Heart right ventricle (tissue), 16 donors: Measurements from ENCODE around the gene RASAL2. TPM values are rescaled to one million over a fixed set of nuclear protein-coding genes. Genes with fewer than 3 reads are reported as not detected.
"Not testable (repeated sequence)": the region's sequence is repeated elsewhere in the genome, so short reads cannot be mapped to it uniquely, and the experiment has no call there.

ENCODE experiments used
- ATAC-seq, 8 donors: fragments of 200-7000 bp; cut with Tn5 transposase; one replicate each; pipeline ENCODE4 v1.9.1; 2020; ENCODE audit warnings: mild to moderate bottlenecking in 8 of 8, moderate library complexity in 8 of 8, moderate number of reproducible peaks in 1 of 8
- DNase-seq, 2 donors: peaks; one replicate each; pipeline ENCODE4 v3.0.0-alpha.2; 2020
- H3K27ac ChIP-seq, 10 donors: fragments of 200-600 bp; sonication (generic) in 2 of 10; one replicate each; pipeline versions ENCODE4 v1.5.0 to v1.8.0; 2020 to 2022; ENCODE audit warnings: mild to moderate bottlenecking in 3 of 10
- H3K27me3 ChIP-seq, 7 donors: fragments of 200-600 bp; one replicate each; pipeline ENCODE4 v1.8.0; 2021 to 2022; ENCODE audit warnings: mild to moderate bottlenecking in 2 of 7
- H3K36me3 ChIP-seq, 9 donors: fragments of 200-600 bp; sonication (generic) in 1 of 9; one replicate each; pipeline versions ENCODE4 v1.5.0 to v1.8.0; 2020 to 2022; ENCODE audit warnings: mild to moderate bottlenecking in 2 of 9
- H3K4me1 ChIP-seq, 9 donors: fragments of 200-600 bp; sonication (generic) in 1 of 9; one replicate each; pipeline versions ENCODE4 v1.5.0 to v1.8.0; 2020 to 2022; ENCODE audit warnings: mild to moderate bottlenecking in 4 of 9
- H3K4me3 ChIP-seq, 10 donors: fragments of 200-600 bp; sonication (generic) in 2 of 10; one replicate each; pipeline versions ENCODE4 v1.5.0 to v1.8.0; 2020 to 2022; ENCODE audit warnings: mild to moderate bottlenecking in 7 of 10, moderate library complexity in 2 of 10
- H3K9me3 ChIP-seq, 11 donors: fragments of 200-600 bp in 10 of 11; sonication (generic) in 2 of 11; one replicate each; pipeline versions ENCODE4 v1.5.0 to v1.8.0; 2013 to 2022; ENCODE audit warnings: mild to moderate bottlenecking in 2 of 11, control low read depth in 1 of 11, moderate library complexity in 1 of 11
- WGBS, 2 donors: extraction: QIAGEN DNeasy Blood & Tissue Kit; methylation state at CpG; one replicate each; pipeline ENCODE4 v1.1.7; 2013; ENCODE audit warnings: inconsistent platforms in 1 of 2; 5-methylcytosine and 5-hydroxymethylcytosine counted together
- intact Hi-C, 10 donors: fragments of 100-400 bp; cut with DNase I; formaldehyde crosslinking; loops; one replicate each; pipeline versions ENCODE4 v1.11.1 to v1.14.2; 2022
- polyA plus RNA-seq, 2 donors: library from polyadenylated mRNA; stranded (reverse); fragments of 200-250 nt; gene quantifications; one replicate each; pipeline ENCODE4 v1.2.3, GENCODE V29; 2013
- total RNA-seq, 10 donors: library from RNA; stranded (reverse); fragmentation: NEBNext Ultra II Directional in 3 of 10; extraction: Animal tissue kit (Norgen Biotek cat#: 25700) in 3 of 10; gene quantifications; one replicate each; pipeline versions ENCODE4 v1.2.1 to v1.2.4, GENCODE V29; 2021 to 2023
- TF ChIP-seq, protein P1 (sequence below), 9 donors: fragments of 200-600 bp; sonication (generic) in 2 of 9; IDR thresholded peaks; one replicate each; pipeline versions ENCODE4 v1.5.0 to v1.8.0; 2021 to 2022; ENCODE audit warnings: antibody characterized with exemption in 9 of 9, mild to moderate bottlenecking in 5 of 9, moderate library complexity in 1 of 9
- donor health status: Arrhythmogenic right ventricular cardiomyopathy.
- donor health status: ischemic (EF 13 %, LVEDD 7.1; RV severe dilation, severe dysfunction).
- donor health status: healthy with polysubstance abuse.
- donor health status: DM: no; HTN: yes; CAD: no.
- donor health status: DM: no; HTN: no; CAD: no.
- donor health status: ischemic (EF 25% LVEDD 6.9; RV normal size, moderate dysfunction).
- donor health status: ischemic (EF 25% LVEDD 5.7; RV mildly dilated, moderate dysfunction).
- donor health status: healthy.
- donor health status: DM: yes; HTN: yes; CAD: no.
- donor health status: Ischemic cardiomyopathy.
- donor health status: ischemic (EF 35%, LVEDD 5.7; RV mildly dilated, moderate dysfunction).
- donor health status: nonischemic (EF 11% LVEDD 7.7; RV severe dilation, severe dysfunction).
- donor health status: DM: yes; HTN: yes; CAD: no.
- donor health status: PGD.
- donor health status: ischemic (EF 29% LVEDD 5.4; RV normal size, mild dysfunction).
- donor health status: nonischemic (EF 23%, LVEDD 6.1; RV moderate dilation, normal function).

Gene RASAL2
- total and polyA plus RNA-seq, 12 donors = 3.5 to 59.8 (median 36.2) TPM

DNA sequence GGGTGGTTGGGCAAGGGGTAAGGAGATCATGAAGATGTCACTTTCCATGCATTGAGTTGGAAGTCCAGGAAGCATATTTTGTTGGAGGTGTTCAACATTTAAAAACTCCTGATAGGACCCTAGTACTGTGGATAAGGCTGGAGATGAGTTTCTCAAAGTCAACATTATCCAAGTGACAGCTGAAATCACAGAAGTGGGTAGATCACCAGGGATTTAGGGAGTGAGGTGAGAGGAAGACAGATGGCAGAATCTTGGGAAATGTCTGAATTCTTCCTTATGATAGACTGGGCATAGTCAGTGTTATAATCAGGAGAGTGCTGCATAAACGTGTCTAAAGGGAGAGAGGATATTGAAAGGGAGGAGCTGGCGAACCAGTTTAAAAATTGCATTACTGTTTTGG lies 5.3 kb upstream of the RASAL2 start:
- Histone ChIP-seq H3K4me3 (no peak overlapping the region), H3K27me3 (no peaks in the 10 kb centered on the region), H3K27ac (no peak overlapping the region), H3K36me3 (no peaks in the 10 kb centered on the region), H3K4me1 (peaks cover 0 to 35% (median 27%) of the 10 kb centered on the region in 9 donors), H3K9me3 (no peaks in the 10 kb centered on the region)
- ATAC-seq (no peak), DNase-seq (no peak)
- WGBS, 2 donors = 76 to 79% methylated on average over 2 of the region's 2 CpGs
- intact Hi-C loops = no loop called here
- TF ChIP-seq, protein P1, sequence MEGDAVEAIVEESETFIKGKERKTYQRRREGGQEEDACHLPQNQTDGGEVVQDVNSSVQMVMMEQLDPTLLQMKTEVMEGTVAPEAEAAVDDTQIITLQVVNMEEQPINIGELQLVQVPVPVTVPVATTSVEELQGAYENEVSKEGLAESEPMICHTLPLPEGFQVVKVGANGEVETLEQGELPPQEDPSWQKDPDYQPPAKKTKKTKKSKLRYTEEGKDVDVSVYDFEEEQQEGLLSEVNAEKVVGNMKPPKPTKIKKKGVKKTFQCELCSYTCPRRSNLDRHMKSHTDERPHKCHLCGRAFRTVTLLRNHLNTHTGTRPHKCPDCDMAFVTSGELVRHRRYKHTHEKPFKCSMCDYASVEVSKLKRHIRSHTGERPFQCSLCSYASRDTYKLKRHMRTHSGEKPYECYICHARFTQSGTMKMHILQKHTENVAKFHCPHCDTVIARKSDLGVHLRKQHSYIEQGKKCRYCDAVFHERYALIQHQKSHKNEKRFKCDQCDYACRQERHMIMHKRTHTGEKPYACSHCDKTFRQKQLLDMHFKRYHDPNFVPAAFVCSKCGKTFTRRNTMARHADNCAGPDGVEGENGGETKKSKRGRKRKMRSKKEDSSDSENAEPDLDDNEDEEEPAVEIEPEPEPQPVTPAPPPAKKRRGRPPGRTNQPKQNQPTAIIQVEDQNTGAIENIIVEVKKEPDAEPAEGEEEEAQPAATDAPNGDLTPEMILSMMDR (IDR thresholded peaks at IDR 0.05) = no peak

GRCh38 chr1:178091454-178091853 lies 2.5 kb upstream of the RASAL2 start:
- not testable (repeated sequence) for ATAC-seq, H3K4me3 ChIP-seq, DNase-seq, H3K36me3 ChIP-seq, H3K9me3 ChIP-seq, H3K27ac ChIP-seq
- H3K27me3 ChIP-seq = peaks cover 0 to 14% (median 0%) of the 10 kb centered on the region in 7 donors
- WGBS, 2 donors = 93 to 94% methylated on average over 4 of the region's 4 CpGs
- peaks cover 0 to 45% (median 37%) of the 10 kb centered on the region in 9 donors for H3K4me1 ChIP-seq
- intact Hi-C loops = loop anchor here in 8 of 10 donors (5.0 to 10.0 kb wide), 7 partner anchors 34 to 193 kb away; no protein-coding TSS in a partner anchor

DNA sequence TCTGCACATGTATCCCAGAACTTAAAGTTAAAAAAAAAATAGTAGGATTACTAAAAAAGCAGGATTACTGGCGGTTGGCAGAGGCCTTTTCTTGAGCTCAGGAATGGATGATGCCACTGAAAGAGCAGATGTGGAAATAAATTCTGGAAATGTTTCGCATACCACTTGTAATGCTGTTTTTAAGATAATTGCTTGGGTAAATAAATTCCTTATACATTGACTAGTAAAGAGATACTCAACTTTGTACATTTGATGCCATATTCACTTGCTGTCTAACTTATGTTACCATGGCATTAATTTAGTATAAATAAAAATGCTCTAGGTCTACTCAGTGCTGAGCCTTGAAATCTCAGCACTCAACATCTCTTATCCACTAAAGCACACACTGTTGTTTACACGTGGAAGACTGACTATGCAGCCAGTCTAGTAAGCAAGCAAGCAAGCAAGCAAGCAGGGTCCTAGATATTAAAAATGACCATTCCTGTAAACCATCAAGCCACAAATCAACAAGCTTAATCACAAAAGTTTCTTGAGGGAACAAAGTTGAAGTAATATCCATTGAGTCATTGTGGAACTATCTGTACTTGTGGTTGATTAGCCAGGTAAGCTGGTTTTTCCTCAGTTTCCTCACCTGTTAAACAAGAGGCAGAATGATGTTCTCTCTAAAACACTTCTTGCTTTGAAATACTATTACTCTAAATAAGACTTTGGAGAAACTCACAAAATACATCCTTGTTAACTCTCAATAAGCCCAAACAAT lies 1.7 kb upstream of the RASAL2 start:
- Histone ChIP-seq H3K4me3 (no peak overlapping the region), H3K27me3 (peaks cover 0 to 14% (median 0%) of the 10 kb centered on the region in 7 donors), H3K4me1 (peaks cover 0 to 45% (median 36%) of the 10 kb centered on the region in 9 donors), H3K9me3 (no peaks in the 10 kb centered on the region), H3K36me3 (no peaks in the 10 kb centered on the region), H3K27ac (peak overlapping the region in 6 of 10 donors; percentile 89 to 97 (median 96))
- TF ChIP-seq, protein P1 (IDR thresholded peaks at IDR 0.05) = no peak
- DNase-seq = no peak
- intact Hi-C loops = loop anchor here in 9 of 10 donors (2.0 to 10.0 kb wide), 8 partner anchors 35 to 193 kb away; no protein-coding TSS in a partner anchor
- 73 to 81% methylated on average over 3 of the region's 3 CpGs for WGBS, 2 donors
- ATAC-seq = no peak

- TF ChIP-seq, protein P1 (IDR thresholded peaks at IDR 0.05) = peak in 1 of 9 donors; percentile 14
- Histone ChIP-seq H3K4me3 (peak overlapping the region; percentile 14 to 100 (median 96)), H3K9me3 (no peaks in the 10 kb centered on the region), H3K27ac (peak overlapping the region; percentile 38 to 97 (median 94)), H3K36me3 (no peaks in the 10 kb centered on the region), H3K27me3 (peaks cover 0 to 14% (median 0%) of the 10 kb centered on the region in 7 donors), H3K4me1 (peaks cover 0 to 49% (median 41%) of the 10 kb centered on the region in 9 donors)
- 6% methylated on average over 11 of the region's 11 CpGs for WGBS, 2 donors
- DNase-seq = peak in 1 of 2 donors; percentile 26
- peak in 6 of 8 donors; percentile 2 to 49 (median 40) for ATAC-seq
- intact Hi-C loops = loop anchor here in 9 of 10 donors (1.0 to 10.0 kb wide), 9 partner anchors 35 to 192 kb away; no protein-coding TSS in a partner anchor
These were observed 918 bp upstream of the RASAL2 start for GRCh38 chr1:178092878-178093493.
